HepG2 (cell line): Measurements from ENCODE around the gene OR1F1. TPM values are rescaled to one million over a fixed set of nuclear protein-coding genes. Genes with fewer than 3 reads are reported as not detected.

Experiments used
- ATAC-seq: fragments of 200-7000 bp; cut with Tn5 transposase; 3 replicates; pipeline ENCODE4 v1.9.1; 2020; ENCODE audit warnings: mild to moderate bottlenecking, moderate library complexity
- BruUV-seq: library from RNA; stranded (reverse); fragments of 400-500 nt; replicated peaks from 2 replicates; lab custom pipeline; 2021; lab: Mats Ljungman, UMichigan
- CTCF ChIA-PET: fragments of 300-600 bp; formaldehyde crosslinking; extraction: SDS; loops from one replicate; lab custom pipeline; 2021; ENCODE audit warnings: low total read pairs, inconsistent platforms, low intra/inter-chr PET ratio; lab: Yijun Ruan, JAX
- POLR2A ChIA-PET: fragments of 350-600 bp; sonication (Branson Sonifier 250); formaldehyde crosslinking; loops from one replicate; lab custom pipeline; 2020; ENCODE audit warnings: antibody characterized with exemption, inconsistent platforms; lab: Yijun Ruan, JAX
- DNase-seq: peaks from one replicate; pipeline ENCODE4 v3.0.0-alpha.2; 2015; ENCODE audit warnings: low spot score
- FAIRE-seq: peaks from 3 replicates; lab custom pipeline; 2011; peaks lifted over from hg19 to GRCh38; lab: Jason Lieb, UNC
- H2AFZ ChIP-seq: one replicate; pipeline ENCODE4 v1.6.1; 2011; ENCODE audit warnings: low read length, inconsistent platforms
- H3K27ac ChIP-seq: fragments of 300-600 bp; 3 replicates; pipeline ENCODE4 v1.8.0; 2011; ENCODE audit warnings: mixed run types, mild to moderate bottlenecking, mixed read lengths, low read length, inconsistent platforms; ENCODE audit not compliant: insufficient read depth; ENCODE audit errors: extremely low read length
- H3K27me3 ChIP-seq, 2 experiments: fragments of 200-600 bp in 1 of 2; 2 replicates in 1 of 2; 3 replicates in 1 of 2; pipeline versions ENCODE4 v1.6.0 to v1.8.0; 2011; ENCODE audit warnings: low read length in 2 of 2, mild to moderate bottlenecking in 2 of 2, moderate library complexity in 2 of 2, inconsistent platforms in 1 of 2; ENCODE audit not compliant: insufficient read depth in 2 of 2, control insufficient read depth in 1 of 2
- H3K36me3 ChIP-seq, 2 experiments: fragments of 200-600 bp in 1 of 2; replicated peaks in 1 of 2; 2 replicates in 1 of 2; 3 replicates in 1 of 2; pipeline versions ENCODE4 v1.5.1 to v1.8.0; 2011; ENCODE audit warnings: low read length in 2 of 2, inconsistent platforms in 1 of 2; ENCODE audit not compliant: insufficient read depth in 2 of 2, control insufficient read depth in 1 of 2
- H3K4me1 ChIP-seq: 2 replicates; pipeline ENCODE4 v1.5.1; 2012; ENCODE audit warnings: low read length, inconsistent platforms; ENCODE audit not compliant: insufficient read depth
- H3K4me2 ChIP-seq: 2 replicates; pipeline ENCODE4 v1.6.0; 2011; ENCODE audit warnings: low read depth, low read length, inconsistent platforms
- H3K4me3 ChIP-seq, 3 experiments: fragments of 200-600 bp in 1 of 3; sonication (generic), shearing (Covaris generic) in 1 of 3; replicated peaks in 1 of 3; 2 replicates each; pipeline ENCODE4 v1.5.1; 2011 to 2016; ENCODE audit warnings: low read length in 3 of 3, inconsistent platforms in 2 of 3, low read depth in 2 of 3, mild to moderate bottlenecking in 2 of 3, control low read depth in 1 of 3, mixed read lengths in 1 of 3; ENCODE audit not compliant: insufficient read depth in 1 of 3
- H3K79me2 ChIP-seq: one replicate; pipeline ENCODE4 v1.6.1; 2011; ENCODE audit warnings: low read length, inconsistent platforms; ENCODE audit not compliant: insufficient read depth
- H3K9ac ChIP-seq: 2 replicates; pipeline ENCODE4 v1.6.0; 2011; ENCODE audit warnings: mild to moderate bottlenecking, low read depth, low read length, inconsistent platforms; ENCODE audit not compliant: insufficient read depth
- H3K9me3 ChIP-seq: 2 replicates; pipeline ENCODE4 v1.5.1; 2012; ENCODE audit warnings: mild to moderate bottlenecking, low read length
- H4K20me1 ChIP-seq: 2 replicates; pipeline ENCODE4 v1.6.0; 2011; ENCODE audit warnings: inconsistent platforms, mild to moderate bottlenecking, low read length, moderate library complexity; ENCODE audit not compliant: insufficient read depth
- AHR ChIP-seq: IDR thresholded peaks from 2 replicates; pipeline ENCODE4 v1.6.1; 2018; ENCODE audit warnings: missing genetic modification reagents, missing compliant biosample characterization
- BRF2 ChIP-seq: sonication (generic); formaldehyde crosslinking; IDR thresholded peaks from 2 replicates; pipeline ENCODE4 v1.8.1; 2022; ENCODE audit warnings: mild to moderate bottlenecking, missing genetic modification reagents
- CENPBD1 ChIP-seq: sonication (generic); formaldehyde crosslinking; IDR thresholded peaks from 2 replicates; pipeline ENCODE4 v1.8.0; 2022; ENCODE audit warnings: missing genetic modification reagents, low read depth, mild to moderate bottlenecking, borderline replicate concordance
- CSRNP1 ChIP-seq: sonication (generic); formaldehyde crosslinking; IDR thresholded peaks from 2 replicates; pipeline ENCODE4 v1.8.1; 2023; ENCODE audit warnings: mild to moderate bottlenecking, missing genetic modification reagents
- HIVEP1 ChIP-seq: sonication (generic); formaldehyde crosslinking; IDR thresholded peaks from 2 replicates; pipeline ENCODE4 v1.4.0; 2020; ENCODE audit warnings: mild to moderate bottlenecking, missing genetic modification reagents
- HNF1B ChIP-seq: sonication (generic); formaldehyde crosslinking; IDR thresholded peaks from 2 replicates; pipeline ENCODE4 v1.5.1; 2020; ENCODE audit warnings: mild to moderate bottlenecking, moderate library complexity, missing genetic modification reagents
- IRF9 ChIP-seq: sonication (generic); formaldehyde crosslinking; IDR thresholded peaks from 2 replicates; pipeline ENCODE4 v1.8.0; 2022; ENCODE audit warnings: missing genetic modification reagents, mild to moderate bottlenecking, borderline replicate concordance
- MAZ ChIP-seq, 2 experiments: sonication (generic) in 1 of 2; formaldehyde crosslinking in 1 of 2; IDR thresholded peaks; 2 replicates each; pipeline versions ENCODE4 v1.5.0 to v1.6.1; 2012 to 2020; ENCODE audit warnings: low read depth in 2 of 2, mild to moderate bottlenecking in 2 of 2, borderline replicate concordance in 1 of 2, improper control_type of control experiment in 1 of 2, low read length in 1 of 2, missing genetic modification reagents in 1 of 2, moderate library complexity in 1 of 2
- MED13 ChIP-seq: sonication (generic); formaldehyde crosslinking; IDR thresholded peaks from 2 replicates; pipeline ENCODE4 v1.5.0; 2020; ENCODE audit warnings: missing genetic modification reagents
- SIN3B ChIP-seq: fragments of 150-350 bp; IDR thresholded peaks from 2 replicates; pipeline ENCODE4 v1.6.1; 2014; ENCODE audit warnings: low read length
- SRF ChIP-seq: IDR thresholded peaks from 2 replicates; pipeline ENCODE4 v1.6.1; 2011; ENCODE audit warnings: mild to moderate bottlenecking, low read depth, low read length, moderate library complexity
- TAF1 ChIP-seq: sonication (generic); formaldehyde crosslinking; IDR thresholded peaks from 2 replicates; pipeline ENCODE4 v1.4.0; 2020; ENCODE audit warnings: missing genetic modification reagents
- ZIK1 ChIP-seq: sonication (generic); formaldehyde crosslinking; IDR thresholded peaks from 2 replicates; pipeline ENCODE4 v1.5.0; 2020; ENCODE audit warnings: mild to moderate bottlenecking, low read depth, missing genetic modification reagents, borderline replicate concordance
- ZNF207 ChIP-seq: fragments of 450-650 bp; IDR thresholded peaks from 2 replicates; pipeline ENCODE4 v1.6.1; 2016; ENCODE audit warnings: antibody characterized with exemption, borderline replicate concordance
- ZNF253 ChIP-seq: sonication (generic); formaldehyde crosslinking; IDR thresholded peaks from 2 replicates; pipeline ENCODE4 v1.8.0; 2022; ENCODE audit warnings: mild to moderate bottlenecking, missing genetic modification reagents, borderline replicate concordance
- ZNF468 ChIP-seq: sonication (generic); formaldehyde crosslinking; IDR thresholded peaks from 2 replicates; pipeline ENCODE4 v1.8.0; 2022; ENCODE audit warnings: mild to moderate bottlenecking, moderate library complexity, missing genetic modification reagents
- ZNF766 ChIP-seq: sonication (generic); formaldehyde crosslinking; IDR thresholded peaks from 2 replicates; pipeline ENCODE4 v1.5.0; 2020; ENCODE audit warnings: missing genetic modification reagents, borderline replicate concordance
- WGBS: methylation state at CpG from one replicate; pipeline ENCODE4 v1.1.6; 2017; ENCODE audit warnings: low lambda C conversion rate; 5-methylcytosine and 5-hydroxymethylcytosine counted together
- in situ Hi-C: cut with HindIII; loops from 2 replicates; pipeline ENCODE4 v1.10.0; 2017; ENCODE audit warnings: low pct_unique_long_range_greater_than_20kb; ENCODE audit not compliant: extremely low pct_ligation_motif_present
- intact Hi-C: fragments of 100-400 bp; cut with micrococcal nuclease; formaldehyde crosslinking; loops from one replicate; pipeline ENCODE4 v1.10.0; 2022; ENCODE audit not compliant: unreplicated experiment
- polyA plus RNA-seq, 8 experiments: library from polyadenylated mRNA; depleted of rRNA in 3 of 8; stranded (reverse) in 7 of 8; unstranded in 1 of 8; fragments of >200 nt; fragmentation: Illumina TruSeq in 4 of 8; extraction: Trizol in 4 of 8; gene quantifications; 2 replicates each; pipeline versions ENCODE4 v1.2.1 to v1.2.3, GENCODE V29; 2011 to 2016; ENCODE audit warnings: low read depth in 4 of 8, missing spikeins in 1 of 8, mixed read lengths in 1 of 8; ENCODE audit not compliant: insufficient read depth in 1 of 8
- total RNA-seq, 5 experiments: library from RNA; depleted of rRNA; stranded (reverse); fragments of >200 nt; fragmentation: Illumina TruSeq; extraction: Trizol; gene quantifications; 2 replicates each; pipeline ENCODE4 v1.2.3, GENCODE V29; 2016; ENCODE audit warnings: low read depth in 1 of 5

The OR1F1 gene
- total and polyA plus RNA-seq, 2 of the 13 experiments (the other 11 are each of a cell fraction or from before 2014, with no cell fraction given): 0.90 TPM; not detected in 1

GRCh38 chr16:3183445-3184139 is 4.4 kb upstream of the OR1F1 start:
- peak overlapping the region; percentile 64 to 83 (median 72); a peak in 5 of 6 replicates for H3K4me3 ChIP-seq
- 0 out of 2 replicates have a peak, but pooled peaks have one; percentile 27 for TF ChIP-seq IRF9 (CRISPR knock-in tag)
- no peak for TF ChIP-seq ZNF468 (CRISPR knock-in tag)
- TF ChIP-seq ZNF253 (CRISPR knock-in tag): no peak
- 0 out of 2 replicates have a peak, but pooled peaks have one; percentile 17 for TF ChIP-seq MAZ (IDR thresholded peaks at IDR 0.05; ENCODE audit: borderline replicate concordance, low read depth, low read length)
- no peak for TF ChIP-seq MAZ (CRISPR knock-in tag; IDR thresholded peaks at IDR 0.05; ENCODE audit: low read depth)
- TF ChIP-seq SRF: no peak
- no peak for TF ChIP-seq ZNF207
- no peak for TF ChIP-seq AHR (CRISPR knock-in tag)
- TF ChIP-seq CSRNP1 (CRISPR knock-in tag): no peak
- TF ChIP-seq ZNF766 (CRISPR knock-in tag): no peak
- TF ChIP-seq TAF1: 0 out of 2 replicates have a peak, but pooled peaks have one; percentile 11
- no peak for TF ChIP-seq BRF2
- no peak for TF ChIP-seq MED13 (CRISPR knock-in tag)
- no peak for TF ChIP-seq SIN3B
- 0 out of 2 replicates have a peak, but pooled peaks have one; percentile 5 for TF ChIP-seq HNF1B (CRISPR knock-in tag)
- no peak for TF ChIP-seq CENPBD1 (CRISPR knock-in tag)
- TF ChIP-seq HIVEP1 (CRISPR knock-in tag): no peak
- TF ChIP-seq ZIK1 (CRISPR knock-in tag): no peak

More at GRCh38 chr16:3183445-3184139, 4.4 kb upstream of the OR1F1 start:
- Histone ChIP-seq H3K9ac (peak overlapping the region; percentile 41; the same call in 1 of the 2 replicates), H4K20me1 (no peaks in the 10 kb centered on the region), H3K27ac (no peak overlapping the region), H2AFZ (no peak overlapping the region), H3K79me2 (no peaks in the 10 kb centered on the region), H3K4me2 (peak overlapping the region; percentile 96), H3K4me1 (peaks cover 62% of the 10 kb centered on the region), H3K9me3 (no peaks in the 10 kb centered on the region), H3K36me3 (no peaks in the 10 kb centered on the region), H3K27me3 (no peaks in the 10 kb centered on the region; a peak in 2 of 5 replicates)
- POLR2A ChIA-PET: interaction anchor here (1.0 to 1.8 kb wide), 8 partner anchors 8 to 81 kb away, joined by 3 to 20 read pairs (median 5); partner anchors contain the start of gene ZNF213
- BruUV-seq: no TSS peak
- 44% methylated on average over 29 of the region's 42 CpGs for WGBS
- intact Hi-C loops: no loop called here
- no peak for FAIRE-seq
- in situ Hi-C loops: no loop called here
- DNase-seq: no peak
- CTCF ChIA-PET: no interaction called here
- ATAC-seq: no peak
